HG02970 (cell line): ENCODE measurements around the gene MCEMP1.

Experiments used
- ATAC-seq: cut with Tn5 transposase; IDR thresholded peaks from one replicate; pipeline ENCODE4 v1.9.1; 2021; ENCODE audit warnings: mild to moderate bottlenecking, moderate library complexity, moderate number of reproducible peaks; ENCODE audit not compliant: unreplicated experiment, low FRiP score

Gene MCEMP1

GRCh38 chr19:7691497-7691896 is 14.6 kb downstream of the MCEMP1 start:
- ATAC-seq, result no peak

GRCh38 chr19:7692417-7693088 is 15.7 kb downstream of the MCEMP1 start:
- ATAC-seq, result no peak

GRCh38 chr19:7694499-7694898 is 17.6 kb downstream of the MCEMP1 start:
- ATAC-seq, result no peak

- no peak for ATAC-seq
Measured at GRCh38 chr19:7697721-7698287, 20.9 kb downstream of the MCEMP1 start.

- ATAC-seq, result no peak
Measured at GRCh38 chr19:7698583-7698982, 21.7 kb downstream of the MCEMP1 start.

- ATAC-seq, result no peak
Measured at GRCh38 chr19:7699003-7699402, 22.1 kb downstream of the MCEMP1 start.

- no peak for ATAC-seq
Measured at GRCh38 chr19:7699417-7700401, 22.8 kb downstream of the MCEMP1 start.

- ATAC-seq, result no peak
Measured at GRCh38 chr19:7701049-7701653, 24.3 kb downstream of the MCEMP1 start.

GRCh38 chr19:7701654-7702457 is 25.0 kb downstream of the MCEMP1 start, which contains the start of gene FCER2:
Gene FCER2, minus strand, starts transcription at chr19:7702131. Its CDS starts 2,371 bp downstream, at chr19:7699760.
- ATAC-seq, result peak; percentile 48

- no peak for ATAC-seq
Measured at GRCh38 chr19:7703332-7703731, 26.4 kb downstream of the MCEMP1 start.

- ATAC-seq, result no peak
Measured at GRCh38 chr19:7704280-7705060, 27.6 kb downstream of the MCEMP1 start.

GRCh38 chr19:7705387-7706187 is 28.7 kb downstream of the MCEMP1 start:
- ATAC-seq, result no peak

GRCh38 chr19:7706188-7706954 is 29.5 kb downstream of the MCEMP1 start:
- no peak for ATAC-seq

GRCh38 chr19:7706955-7707456 is 30.1 kb downstream of the MCEMP1 start:
- no peak for ATAC-seq

- no peak for ATAC-seq
Measured at GRCh38 chr19:7709932-7710460, 33.1 kb downstream of the MCEMP1 start.

- no peak for ATAC-seq
Measured at GRCh38 chr19:7710616-7711015, 33.7 kb downstream of the MCEMP1 start.

GRCh38 chr19:7715671-7716070 is 38.8 kb downstream of the MCEMP1 start:
- ATAC-seq, result no peak
